Measurements from ENCODE around the gene WBP4.

DNA sequence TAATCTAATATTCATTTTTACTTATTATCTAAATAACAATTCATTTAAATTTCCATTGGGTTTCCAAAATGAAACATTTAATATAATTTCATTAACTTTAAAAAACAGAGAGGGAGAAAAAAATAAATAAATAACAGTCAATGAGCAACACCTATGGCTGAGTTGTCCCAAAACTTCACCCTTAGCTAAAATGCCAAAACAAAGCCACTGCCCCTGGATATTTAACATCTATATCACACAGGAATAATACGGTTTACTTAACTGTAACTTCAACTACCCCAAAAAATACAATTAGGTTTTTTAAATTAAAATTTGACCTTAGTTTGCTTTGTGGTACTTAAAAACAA is 42.7 kb upstream of the WBP4 start:
- TF ChIP-seq, protein P1, sequence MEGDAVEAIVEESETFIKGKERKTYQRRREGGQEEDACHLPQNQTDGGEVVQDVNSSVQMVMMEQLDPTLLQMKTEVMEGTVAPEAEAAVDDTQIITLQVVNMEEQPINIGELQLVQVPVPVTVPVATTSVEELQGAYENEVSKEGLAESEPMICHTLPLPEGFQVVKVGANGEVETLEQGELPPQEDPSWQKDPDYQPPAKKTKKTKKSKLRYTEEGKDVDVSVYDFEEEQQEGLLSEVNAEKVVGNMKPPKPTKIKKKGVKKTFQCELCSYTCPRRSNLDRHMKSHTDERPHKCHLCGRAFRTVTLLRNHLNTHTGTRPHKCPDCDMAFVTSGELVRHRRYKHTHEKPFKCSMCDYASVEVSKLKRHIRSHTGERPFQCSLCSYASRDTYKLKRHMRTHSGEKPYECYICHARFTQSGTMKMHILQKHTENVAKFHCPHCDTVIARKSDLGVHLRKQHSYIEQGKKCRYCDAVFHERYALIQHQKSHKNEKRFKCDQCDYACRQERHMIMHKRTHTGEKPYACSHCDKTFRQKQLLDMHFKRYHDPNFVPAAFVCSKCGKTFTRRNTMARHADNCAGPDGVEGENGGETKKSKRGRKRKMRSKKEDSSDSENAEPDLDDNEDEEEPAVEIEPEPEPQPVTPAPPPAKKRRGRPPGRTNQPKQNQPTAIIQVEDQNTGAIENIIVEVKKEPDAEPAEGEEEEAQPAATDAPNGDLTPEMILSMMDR (IDR thresholded peaks at IDR 0.05), result no peak
- no peak for TF ChIP-seq POLR2A (IDR thresholded peaks at IDR 0.05)

All from heart left ventricle (tissue), 13 donors.